Upper lobe of right lung (tissue), 1 donor: Measurements from ENCODE around the gene SLC39A9. TPM values are rescaled to one million over a fixed set of nuclear protein-coding genes. Genes with fewer than 3 reads are reported as not detected.

Source experiments
- ATAC-seq: fragments of 200-7000 bp; cut with Tn5 transposase; one replicate; pipeline ENCODE4 v1.9.1; 2020; ENCODE audit warnings: mild to moderate bottlenecking, moderate library complexity
- DNase-seq: peaks from one replicate; pipeline ENCODE4 v3.0.0-alpha.2; 2020
- H3K27ac ChIP-seq: fragments of 200-600 bp; one replicate; pipeline ENCODE4 v1.8.0; 2022
- H3K27me3 ChIP-seq: fragments of 200-600 bp; one replicate; pipeline ENCODE4 v1.8.0; 2022; ENCODE audit warnings: mild to moderate bottlenecking
- H3K36me3 ChIP-seq: fragments of 200-600 bp; one replicate; pipeline ENCODE4 v1.8.0; 2022
- H3K4me1 ChIP-seq: fragments of 200-600 bp; one replicate; pipeline ENCODE4 v1.8.0; 2022
- H3K4me3 ChIP-seq: fragments of 200-600 bp; one replicate; pipeline ENCODE4 v1.8.0; 2022; ENCODE audit warnings: mild to moderate bottlenecking
- H3K9me3 ChIP-seq: fragments of 200-600 bp; one replicate; pipeline ENCODE4 v1.8.0; 2022
- CTCF ChIP-seq: fragments of 200-600 bp; IDR thresholded peaks from one replicate; pipeline ENCODE4 v1.8.0; 2022; ENCODE audit warnings: antibody characterized with exemption
- intact Hi-C: fragments of 100-400 bp; cut with DNase I; formaldehyde crosslinking; loops from one replicate; pipeline ENCODE4 v1.11.0; 2022
- total RNA-seq: library from RNA; stranded (reverse); fragmentation: NEBNext Ultra II Directional; extraction: Animal tissue kit (Norgen Biotek cat#: 25700); gene quantifications from one replicate; pipeline ENCODE4 v1.2.1, GENCODE V29; 2021
- donor health status: DM: no; HTN: yes; CAD: no; lungs with severe emphysema.

The SLC39A9 gene
- total RNA-seq, 1 donor from 2014 or later, result 55.6 TPM

- H3K9me3 ChIP-seq, result no peaks in the 10 kb centered on the region
- intact Hi-C loops, result no loop called here
- ATAC-seq (no peak), DNase-seq (no peak)
- peaks cover 18% of the 10 kb centered on the region for H3K4me1 ChIP-seq
- TF ChIP-seq CTCF, result no peak
- H3K27ac ChIP-seq, result no peak overlapping the region
- no peak overlapping the region for H3K4me3 ChIP-seq
- H3K27me3 ChIP-seq, result peaks cover 46% of the 10 kb centered on the region
- H3K36me3 ChIP-seq, result no peaks in the 10 kb centered on the region
These were observed 86.8 kb downstream of the SLC39A9 start for GRCh38 chr14:69485315-69485660.

GRCh38 chr14:69485701-69486100 lies 87.2 kb downstream of the SLC39A9 start:
- intact Hi-C loops, result no loop called here
- DNase-seq (peak; percentile 37), ATAC-seq (no peak)
- Histone ChIP-seq H3K4me1 (peaks cover 18% of the 10 kb centered on the region), H3K4me3 (no peak overlapping the region), H3K27me3 (peaks cover 46% of the 10 kb centered on the region), H3K36me3 (no peaks in the 10 kb centered on the region), H3K9me3 (no peaks in the 10 kb centered on the region), H3K27ac (no peak overlapping the region)
- TF ChIP-seq CTCF, result no peak

DNA sequence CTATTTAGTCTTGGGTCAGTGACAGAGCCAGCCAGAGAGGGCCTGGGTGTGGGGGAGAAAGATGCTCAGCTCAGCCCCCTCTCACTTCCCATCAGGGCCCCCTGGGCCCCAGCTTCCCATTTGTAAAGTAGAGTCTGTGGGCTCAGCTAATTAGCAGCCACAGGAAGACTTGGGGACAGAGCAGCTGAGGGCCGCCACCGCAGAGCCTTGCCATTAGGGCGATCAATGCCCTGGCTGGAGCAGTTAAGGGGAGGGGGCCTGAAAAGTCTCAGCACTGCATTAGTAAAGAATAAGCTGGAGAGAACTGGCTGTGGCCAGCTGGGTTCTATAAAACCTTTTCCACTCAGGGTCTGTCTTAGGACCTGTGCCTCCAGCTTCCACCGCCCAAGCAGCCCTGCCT lies 88.7 kb downstream of the SLC39A9 start:
- intact Hi-C loops, result no loop called here
- no peak for TF ChIP-seq CTCF
- Histone ChIP-seq H3K9me3 (no peaks in the 10 kb centered on the region), H3K36me3 (no peaks in the 10 kb centered on the region), H3K27me3 (peaks cover 46% of the 10 kb centered on the region), H3K27ac (no peak overlapping the region), H3K4me1 (peaks cover 18% of the 10 kb centered on the region), H3K4me3 (no peak overlapping the region)
- ATAC-seq, result no peak
- DNase-seq, result no peak

- ATAC-seq, result no peak
- H3K27me3 ChIP-seq, result peaks cover 46% of the 10 kb centered on the region
- DNase-seq, result no peak
- no peak overlapping the region for H3K4me3 ChIP-seq
- no peak for TF ChIP-seq CTCF
- no peaks in the 10 kb centered on the region for H3K36me3 ChIP-seq
- no peak overlapping the region for H3K27ac ChIP-seq
- peaks cover 18% of the 10 kb centered on the region for H3K4me1 ChIP-seq
- no peaks in the 10 kb centered on the region for H3K9me3 ChIP-seq
- intact Hi-C loops, result no loop called here
These were observed 89.3 kb downstream of the SLC39A9 start for GRCh38 chr14:69487771-69488170.

DNA sequence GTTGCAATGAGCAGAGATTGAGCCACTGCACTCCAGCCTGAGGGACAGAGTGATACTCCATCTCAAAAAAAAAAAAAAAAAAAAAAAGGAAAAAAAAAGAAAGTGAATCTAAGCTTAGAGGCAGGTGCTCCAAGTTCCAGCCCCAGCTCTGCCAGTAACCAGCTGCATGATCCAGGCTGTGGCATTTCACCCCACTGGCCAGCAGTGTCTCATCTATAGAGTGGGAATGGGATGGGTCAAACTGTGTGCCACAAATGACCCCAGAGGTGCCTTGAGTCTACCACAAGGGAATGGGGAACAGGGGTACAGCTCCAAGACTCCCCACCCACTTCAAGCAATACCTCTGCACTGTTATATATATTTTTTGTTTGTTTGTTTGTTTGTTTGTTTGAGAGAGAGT lies 91.0 kb downstream of the SLC39A9 start:
- Histone ChIP-seq H3K4me3 (no peak overlapping the region), H3K9me3 (no peaks in the 10 kb centered on the region), H3K4me1 (peaks cover 4% of the 10 kb centered on the region), H3K36me3 (no peaks in the 10 kb centered on the region), H3K27me3 (peaks cover 31% of the 10 kb centered on the region), H3K27ac (no peak overlapping the region)
- no peak for TF ChIP-seq CTCF
- DNase-seq, result peak; percentile 8
- intact Hi-C loops, result no loop called here
- no peak for ATAC-seq

DNA sequence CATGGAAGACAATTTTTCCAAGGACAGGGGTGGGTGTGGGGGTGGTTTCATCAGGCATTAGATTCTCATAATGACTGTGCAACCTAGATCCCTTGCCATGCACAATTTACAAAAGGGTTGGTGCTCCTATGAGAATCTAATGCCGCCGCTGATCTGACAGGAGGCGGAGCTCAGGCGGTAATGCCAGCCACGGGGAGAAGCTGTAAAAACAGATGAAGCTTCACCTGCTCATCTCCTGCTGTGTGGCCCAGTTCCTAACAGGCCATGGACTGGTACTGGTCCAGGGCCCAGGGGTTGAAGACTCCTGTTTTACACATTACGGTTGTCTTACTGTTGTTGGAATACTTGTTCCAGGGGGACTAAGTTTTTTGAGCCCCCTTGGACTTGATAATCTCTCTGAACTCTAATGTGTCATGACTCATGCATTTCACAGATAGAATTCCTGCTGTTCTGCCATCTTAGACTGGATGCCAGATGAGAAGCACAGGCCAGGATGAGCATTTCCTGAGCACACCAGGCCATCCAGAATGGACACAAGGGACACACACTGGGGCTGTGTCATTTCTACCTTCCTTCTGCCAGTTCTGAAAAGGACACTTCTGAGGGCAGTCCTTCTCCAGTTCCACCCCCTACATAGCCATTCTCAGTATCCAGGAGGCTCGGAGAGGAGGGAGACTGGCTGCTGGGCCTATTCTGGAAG lies 91.9 kb downstream of the SLC39A9 start:
- DNase-seq, result peak; percentile 26
- no peak overlapping the region for H3K4me3 ChIP-seq
- intact Hi-C loops, result no loop called here
- no peak for ATAC-seq
- H3K27me3 ChIP-seq, result peaks cover 22% of the 10 kb centered on the region
- H3K4me1 ChIP-seq, result no peaks in the 10 kb centered on the region
- TF ChIP-seq CTCF, result no peak
- H3K9me3 ChIP-seq, result no peaks in the 10 kb centered on the region
- no peaks in the 10 kb centered on the region for H3K36me3 ChIP-seq
- H3K27ac ChIP-seq, result no peak overlapping the region
